Psoas muscle (tissue), 8 donors: Measurements from ENCODE around the gene GNAT1. TPM values are rescaled to one million over a fixed set of nuclear protein-coding genes. Genes with fewer than 3 reads are reported as not detected.

Experiments used
- ATAC-seq, 4 donors: fragments of 200-7000 bp; cut with Tn5 transposase; one replicate each; pipeline ENCODE4 v1.9.1; 2020; ENCODE audit warnings: moderate library complexity in 3 of 4, mild to moderate bottlenecking in 2 of 4
- DNase-seq, 2 donors: peaks; one replicate each; pipeline ENCODE4 v3.0.0-alpha.2; 2020
- H3K27ac ChIP-seq: fragments of 200-600 bp; one replicate; pipeline ENCODE4 v1.8.0; 2022
- H3K27me3 ChIP-seq, 3 donors: fragments of 200-600 bp in 1 of 3; one replicate each; pipeline versions ENCODE4 v1.6.1 to v1.8.0; 2013 to 2022; ENCODE audit warnings: low read length in 2 of 3, mild to moderate bottlenecking in 2 of 3, moderate library complexity in 1 of 3; ENCODE audit not compliant: insufficient read depth in 3 of 3
- H3K36me3 ChIP-seq, 2 donors: fragments of 200-600 bp in 1 of 2; one replicate each; pipeline versions ENCODE4 v1.6.1 to v1.8.0; 2013 to 2022; ENCODE audit warnings: low read depth in 1 of 2, mild to moderate bottlenecking in 1 of 2, moderate library complexity in 1 of 2; ENCODE audit not compliant: insufficient read depth in 1 of 2
- H3K4me1 ChIP-seq: fragments of 200-600 bp; one replicate; pipeline ENCODE4 v1.8.0; 2022
- H3K4me3 ChIP-seq: fragments of 200-600 bp; one replicate; pipeline ENCODE4 v1.8.0; 2022; ENCODE audit warnings: mild to moderate bottlenecking
- H3K9me3 ChIP-seq: fragments of 200-600 bp; one replicate; pipeline ENCODE4 v1.8.0; 2022
- whole genome bisulfite sequencing, 3 donors: extraction: QIAGEN DNeasy Blood & Tissue Kit; methylation state at CpG; one replicate each; pipeline versions ENCODE4 v1.1.6 to v1.1.7; 2013; 5-methylcytosine and 5-hydroxymethylcytosine counted together
- intact Hi-C, 2 donors: fragments of 100-400 bp; cut with DNase I; formaldehyde crosslinking; loops; one replicate each; pipeline versions ENCODE4 v1.11.0 to v1.14.2; 2022
- polyA plus RNA-seq, 3 donors: library from polyadenylated mRNA; stranded (reverse); fragments of 200-250 nt; gene quantifications; one replicate each; pipeline ENCODE4 v1.2.3, GENCODE V29; 2013
- total RNA-seq, 4 donors: library from RNA; stranded (reverse); fragmentation: NEBNext Ultra II Directional in 2 of 4; extraction: Animal tissue kit (Norgen Biotek cat#: 25700) in 2 of 4; gene quantifications; one replicate each; pipeline versions ENCODE4 v1.2.1 to v1.2.4, GENCODE V29; 2021 to 2023
- TF ChIP-seq, protein P1 (sequence below): fragments of 200-600 bp; IDR thresholded peaks from one replicate; pipeline ENCODE4 v1.8.0; 2022; ENCODE audit warnings: antibody characterized with exemption
- donor health status: healthy with polysubstance abuse.
- donor health status: DM: no; HTN: no; CAD: no; lungs with moderate emphysema.
- donor health status: Bipolar disorder and iron deficiency.
- donor health status: healthy.
- donor health status: DM: yes; HTN: yes; CAD: no.
- donor health status: DM: no; HTN: no; CAD: no.
- donor health status: DM: no; HTN: no; CAD: no.
- donor health status: DM: yes; HTN: yes; CAD: no.

Gene GNAT1
- total and polyA plus RNA-seq, 7 donors, result not detected

DNA sequence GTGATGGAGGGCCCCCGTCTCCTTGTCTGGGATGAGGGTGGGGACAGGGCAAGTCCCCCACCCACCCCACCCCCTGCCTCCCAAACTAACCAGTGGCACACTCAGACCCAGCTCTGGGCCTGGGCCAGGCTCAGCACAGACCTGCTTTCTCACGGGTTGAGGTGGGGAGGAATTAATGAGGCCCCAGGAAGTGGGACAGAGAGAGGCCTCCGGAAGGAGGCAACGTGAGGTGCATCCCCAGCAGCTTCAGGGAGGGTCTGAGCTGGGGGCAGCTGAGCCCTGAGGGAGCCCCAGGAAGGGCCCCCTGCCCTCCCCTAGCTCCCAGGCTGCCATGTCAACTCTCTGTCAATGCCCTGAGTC, 29.6 kb downstream of the GNAT1 start:
- Histone ChIP-seq H3K4me3 (no peak overlapping the region), H3K4me1 (peaks cover 13% of the 10 kb centered on the region), H3K9me3 (no peaks in the 10 kb centered on the region), H3K36me3 (peaks cover 0 to 13% of the 10 kb centered on the region in 2 donors), H3K27ac (no peak overlapping the region), H3K27me3 (no peaks in the 10 kb centered on the region)
- TF ChIP-seq, protein P1, sequence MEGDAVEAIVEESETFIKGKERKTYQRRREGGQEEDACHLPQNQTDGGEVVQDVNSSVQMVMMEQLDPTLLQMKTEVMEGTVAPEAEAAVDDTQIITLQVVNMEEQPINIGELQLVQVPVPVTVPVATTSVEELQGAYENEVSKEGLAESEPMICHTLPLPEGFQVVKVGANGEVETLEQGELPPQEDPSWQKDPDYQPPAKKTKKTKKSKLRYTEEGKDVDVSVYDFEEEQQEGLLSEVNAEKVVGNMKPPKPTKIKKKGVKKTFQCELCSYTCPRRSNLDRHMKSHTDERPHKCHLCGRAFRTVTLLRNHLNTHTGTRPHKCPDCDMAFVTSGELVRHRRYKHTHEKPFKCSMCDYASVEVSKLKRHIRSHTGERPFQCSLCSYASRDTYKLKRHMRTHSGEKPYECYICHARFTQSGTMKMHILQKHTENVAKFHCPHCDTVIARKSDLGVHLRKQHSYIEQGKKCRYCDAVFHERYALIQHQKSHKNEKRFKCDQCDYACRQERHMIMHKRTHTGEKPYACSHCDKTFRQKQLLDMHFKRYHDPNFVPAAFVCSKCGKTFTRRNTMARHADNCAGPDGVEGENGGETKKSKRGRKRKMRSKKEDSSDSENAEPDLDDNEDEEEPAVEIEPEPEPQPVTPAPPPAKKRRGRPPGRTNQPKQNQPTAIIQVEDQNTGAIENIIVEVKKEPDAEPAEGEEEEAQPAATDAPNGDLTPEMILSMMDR, result no peak
- WGBS, 3 donors, result 60 to 81% (median 66%) methylated on average over 4 of the region's 4 CpGs
- DNase-seq, result no peak
- intact Hi-C loops, result no loop called here
- no peak for ATAC-seq

DNA sequence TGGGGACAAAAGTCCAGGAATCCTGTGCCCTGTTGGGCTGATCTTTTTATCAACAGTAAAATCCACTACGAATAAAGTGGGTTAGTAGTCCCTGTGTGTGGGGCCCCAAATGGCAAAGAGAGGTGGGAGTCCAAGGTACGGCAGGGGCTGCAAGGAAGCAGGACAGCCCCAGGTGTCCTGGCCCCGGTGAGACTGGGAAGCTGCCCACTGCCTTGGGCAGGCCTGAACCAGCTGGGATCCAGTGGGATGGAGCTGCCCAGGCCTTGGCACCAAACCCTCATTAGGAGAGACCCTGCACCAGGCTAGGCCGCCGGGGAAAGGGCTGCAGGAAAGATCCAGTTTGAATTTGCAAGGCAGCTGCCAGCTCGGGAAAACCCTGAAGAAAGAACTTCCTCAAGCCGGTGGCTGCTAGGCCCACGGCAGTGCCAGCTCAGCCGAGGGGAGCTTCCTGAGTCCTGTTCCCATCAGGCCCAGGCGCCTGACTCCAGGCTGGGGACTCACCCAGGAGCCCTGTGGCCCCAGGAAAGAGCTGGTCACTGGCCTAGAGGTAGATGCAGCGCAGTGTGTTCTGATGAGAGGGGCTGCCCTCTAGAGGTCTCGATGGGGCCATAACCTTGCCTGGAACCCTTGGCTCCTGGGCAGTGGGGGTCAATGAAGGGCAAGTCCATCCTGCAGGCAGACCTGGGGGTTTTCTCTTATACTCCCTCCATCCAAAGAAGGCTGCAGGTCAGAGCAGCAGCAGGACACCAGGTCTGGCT, 30.2 kb downstream of the GNAT1 start:
- no peak for DNase-seq
- 44 to 58% (median 45%) methylated on average over 11 to 12 of the region's 12 CpGs for WGBS, 3 donors
- H3K27me3 ChIP-seq, result no peaks in the 10 kb centered on the region
- H3K4me1 ChIP-seq, result peaks cover 13% of the 10 kb centered on the region
- TF ChIP-seq, protein P1, result no peak
- H3K9me3 ChIP-seq, result no peaks in the 10 kb centered on the region
- H3K27ac ChIP-seq, result no peak overlapping the region
- peaks cover 0 to 13% of the 10 kb centered on the region in 2 donors for H3K36me3 ChIP-seq
- intact Hi-C loops, result no loop called here
- H3K4me3 ChIP-seq, result no peak overlapping the region
- ATAC-seq, result peak in 2 of 4 donors; percentile 8 to 31

DNA sequence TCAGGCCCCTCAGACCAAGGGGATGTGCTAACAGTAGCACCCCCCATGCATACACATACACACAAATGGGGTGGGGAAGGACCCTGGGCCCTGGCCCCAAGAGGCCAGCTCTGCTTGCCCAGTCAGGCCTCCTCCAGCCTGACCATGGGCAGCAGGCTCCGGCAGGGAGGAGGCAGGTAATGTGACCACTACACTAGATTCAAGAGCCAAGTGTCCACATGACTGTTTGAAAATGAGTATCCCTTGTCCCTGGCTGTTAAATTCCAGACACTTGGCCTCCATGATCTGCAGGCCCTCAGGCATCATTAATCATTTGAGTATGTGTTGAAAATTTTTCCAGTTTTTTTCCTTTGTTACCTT, 30.7 kb downstream of the GNAT1 start:
- no peak overlapping the region for H3K4me3 ChIP-seq
- peaks cover 13% of the 10 kb centered on the region for H3K4me1 ChIP-seq
- H3K9me3 ChIP-seq, result no peaks in the 10 kb centered on the region
- WGBS, 3 donors, result 17 to 30% (median 30%) methylated on average over 1 of the region's 1 CpG
- intact Hi-C loops, result no loop called here
- no peaks in the 10 kb centered on the region for H3K27me3 ChIP-seq
- ATAC-seq (no peak), DNase-seq (no peak)
- peaks cover 0 to 12% of the 10 kb centered on the region in 2 donors for H3K36me3 ChIP-seq
- H3K27ac ChIP-seq, result no peak overlapping the region
- TF ChIP-seq, protein P1, result no peak

DNA sequence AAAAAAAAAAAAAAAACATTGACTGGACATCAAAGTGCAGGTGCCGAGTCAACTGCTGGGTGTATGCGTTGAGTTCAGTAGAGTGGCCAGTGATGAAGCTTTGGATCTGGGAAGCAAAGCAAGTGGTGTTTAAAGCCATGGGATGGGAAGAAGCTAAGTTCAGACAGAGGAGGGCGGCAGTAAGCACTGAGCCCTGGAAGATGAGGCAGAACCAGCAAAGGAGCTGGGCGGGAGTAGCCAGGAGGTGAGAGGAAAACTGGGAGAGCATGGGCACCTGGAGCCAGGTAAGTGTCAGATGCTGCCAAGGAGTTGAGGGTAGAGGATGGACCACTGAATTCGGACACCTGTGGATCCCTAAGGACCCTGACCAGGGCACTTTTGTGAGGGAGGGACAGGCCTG, 33.2 kb downstream of the GNAT1 start:
- peaks cover 9% of the 10 kb centered on the region for H3K4me1 ChIP-seq
- H3K4me3 ChIP-seq, result no peak overlapping the region
- intact Hi-C loops, result loop anchor here in 1 of 2 donors (1.0 kb wide), 1 partner anchor 30 kb away; no protein-coding TSS in a partner anchor
- H3K9me3 ChIP-seq, result no peaks in the 10 kb centered on the region
- ATAC-seq, result no peak
- 64 to 71% (median 68%) methylated on average over 5 of the region's 5 CpGs for WGBS, 3 donors
- DNase-seq, result no peak
- no peaks in the 10 kb centered on the region for H3K27me3 ChIP-seq
- TF ChIP-seq, protein P1, result no peak
- H3K36me3 ChIP-seq, result no peaks in the 10 kb centered on the region
- H3K27ac ChIP-seq, result no peak overlapping the region
